CD14-positive monocyte (primary cell): ENCODE results near the gene PDE11A. TPM values are rescaled to one million over a fixed set of nuclear protein-coding genes. Genes with fewer than 3 reads are reported as not detected.

Experiments
- DNase-seq, 3 donors: peaks; one replicate each; pipeline ENCODE4 v3.0.0-alpha.2; 2011 to 2022
- H2AFZ ChIP-seq: 2 replicates; pipeline ENCODE4 v1.6.0; 2012; ENCODE audit warnings: mild to moderate bottlenecking, low read depth, low read length, inconsistent platforms; ENCODE audit not compliant: insufficient read depth, poor library complexity, severe bottlenecking
- H3K27ac ChIP-seq, 2 donors: 1 replicate in 1 of 2; 2 replicates in 1 of 2; pipeline ENCODE4 v1.5.1; 2012 to 2013; ENCODE audit warnings: low read length in 2 of 2, control low read depth in 1 of 2, inconsistent platforms in 1 of 2, low read depth in 1 of 2, mild to moderate bottlenecking in 1 of 2
- H3K27me3 ChIP-seq, 2 donors: one replicate each; pipeline versions ENCODE4 v1.6.0 to v1.6.1; 2011 to 2013; ENCODE audit warnings: low read length in 2 of 2; ENCODE audit not compliant: control insufficient read depth in 2 of 2, insufficient read depth in 2 of 2
- H3K36me3 ChIP-seq, 2 donors: replicated peaks in 1 of 2; 1 replicate in 1 of 2; 2 replicates in 1 of 2; pipeline versions ENCODE4 v1.5.1 to v1.6.1; 2012 to 2013; ENCODE audit warnings: low read length in 2 of 2, control low read depth in 1 of 2, inconsistent platforms in 1 of 2, mild to moderate bottlenecking in 1 of 2; ENCODE audit not compliant: insufficient read depth in 2 of 2, control insufficient read depth in 1 of 2
- H3K4me1 ChIP-seq, 2 donors: 1 replicate in 1 of 2; 2 replicates in 1 of 2; pipeline versions ENCODE4 v1.5.1 to v1.6.1; 2012 to 2013; ENCODE audit warnings: low read length in 2 of 2, control low read depth in 1 of 2, inconsistent platforms in 1 of 2, mild to moderate bottlenecking in 1 of 2, moderate library complexity in 1 of 2; ENCODE audit not compliant: insufficient read depth in 2 of 2, control insufficient read depth in 1 of 2
- H3K4me2 ChIP-seq: replicated peaks from 2 replicates; pipeline ENCODE3; 2012; ENCODE audit warnings: low read length, moderate library complexity, mild to moderate bottlenecking; ENCODE audit not compliant: poor library complexity, severe bottlenecking; ENCODE audit errors: extremely low read depth
- H3K4me3 ChIP-seq, 3 experiments: fragments of 200-600 bp in 1 of 3; sonication (generic) in 1 of 3; replicated peaks in 1 of 3; 1 replicate in 2 of 3; 2 replicates in 1 of 3; pipeline ENCODE4 v1.5.1; 2011 to 2013; ENCODE audit warnings: low read length in 3 of 3, mild to moderate bottlenecking in 3 of 3, control low read depth in 2 of 3, low read depth in 2 of 3, inconsistent platforms in 1 of 3, moderate library complexity in 1 of 3
- H3K79me2 ChIP-seq: 2 replicates; pipeline ENCODE4 v1.6.0; 2012; ENCODE audit warnings: mild to moderate bottlenecking, control low read depth, inconsistent platforms, low read length, moderate library complexity; ENCODE audit not compliant: insufficient read depth
- H3K9ac ChIP-seq: 2 replicates; pipeline ENCODE4 v1.6.0; 2017; ENCODE audit warnings: low read length, mild to moderate bottlenecking; ENCODE audit not compliant: insufficient read depth, poor library complexity, severe bottlenecking
- H3K9me3 ChIP-seq, 2 donors: replicated peaks in 1 of 2; 1 replicate in 1 of 2; 2 replicates in 1 of 2; pipeline versions ENCODE4 v1.5.1 to v1.6.1; 2012 to 2013; ENCODE audit warnings: low read length in 2 of 2, control low read depth in 1 of 2; ENCODE audit not compliant: control insufficient read depth in 1 of 2, insufficient read depth in 1 of 2
- H4K20me1 ChIP-seq: 2 replicates; pipeline ENCODE4 v1.6.0; 2012; ENCODE audit warnings: mild to moderate bottlenecking, low read length, control low read depth, moderate library complexity; ENCODE audit not compliant: insufficient read depth
- H3K27ac Mint-ChIP-seq, 7 donors: one replicate each; pipeline ENCODE4 v1.8.0; 2020; ENCODE audit warnings: mild to moderate bottlenecking in 7 of 7, mixed read lengths in 7 of 7, moderate library complexity in 6 of 7, inconsistent platforms in 2 of 7
- H3K27me3 Mint-ChIP-seq, 3 donors: one replicate each; pipeline ENCODE4 v1.8.0; 2021 to 2022; ENCODE audit warnings: low read depth in 3 of 3, mild to moderate bottlenecking in 3 of 3, mixed read lengths in 3 of 3, moderate library complexity in 3 of 3, inconsistent platforms in 1 of 3
- H3K36me3 Mint-ChIP-seq, 2 donors: one replicate each; pipeline ENCODE4 v1.8.0; 2020; ENCODE audit warnings: mixed read lengths in 2 of 2, inconsistent platforms in 1 of 2, mild to moderate bottlenecking in 1 of 2
- H3K4me1 Mint-ChIP-seq: one replicate; pipeline ENCODE4 v1.8.0; 2020; ENCODE audit warnings: mild to moderate bottlenecking, mixed read lengths
- H3K4me3 Mint-ChIP-seq, 2 donors: one replicate each; pipeline ENCODE4 v1.8.0; 2020; ENCODE audit warnings: mild to moderate bottlenecking in 2 of 2, mixed read lengths in 2 of 2, moderate library complexity in 1 of 2
- H3K9me3 Mint-ChIP-seq, 7 donors: one replicate each; pipeline ENCODE4 v1.8.0; 2020 to 2022; ENCODE audit warnings: mixed read lengths in 7 of 7, mild to moderate bottlenecking in 6 of 7, moderate library complexity in 6 of 7, inconsistent platforms in 2 of 7
- CTCF ChIP-seq: fragments of 200-600 bp; IDR thresholded peaks from one replicate; pipeline ENCODE4 v1.8.0; 2022; ENCODE audit warnings: antibody characterized with exemption, mild to moderate bottlenecking
- WGBS: methylation state at CpG from one replicate; pipeline ENCODE4 v1.1.5; 2013; ENCODE audit warnings: missing lambda C conversion rate; ENCODE audit not compliant: insufficient coverage; 5-methylcytosine and 5-hydroxymethylcytosine counted together
- intact Hi-C, 2 donors: fragments of 100-400 bp; cut with micrococcal nuclease; formaldehyde crosslinking; loops; one replicate each; pipeline versions ENCODE4 v1.15.0 to v1.15.1; 2023
- polyA plus RNA-seq, 3 donors: library from polyadenylated mRNA; depleted of rRNA in 1 of 3; unstranded in 2 of 3; stranded (reverse) in 1 of 3; fragments of 300-500 nt in 2 of 3; fragments of >200 nt in 1 of 3; fragmentation: Illumina TruSeq in 2 of 3; gene quantifications; 1 replicate in 2 of 3; 2 replicates in 1 of 3; pipeline ENCODE4 v1.2.3, GENCODE V29; 2012 to 2021

The PDE11A gene
- polyA plus RNA-seq, 3 donors: not detected

GRCh38 chr2:177651833-177652232, 420.7 kb downstream of the PDE11A start:
- no peaks in the 10 kb centered on the region for H3K9me3 ChIP-seq
- Mint-ChIP-seq H3K36me3 (no peaks in the 10 kb centered on the region), H3K4me1 (no peaks in the 10 kb centered on the region), H3K27me3 (peaks cover 1 to 4% (median 4%) of the 10 kb centered on the region in 3 donors), H3K27ac (no peak overlapping the region), H3K4me3 (no peak overlapping the region), H3K9me3 (no peaks in the 10 kb centered on the region)
- no peak for DNase-seq
- H3K27me3 ChIP-seq: no peaks in the 10 kb centered on the region
- H3K4me3 ChIP-seq: no peak overlapping the region
- intact Hi-C loops: no loop called here
- no peaks in the 10 kb centered on the region for H3K79me2 ChIP-seq
- no peaks in the 10 kb centered on the region for H3K36me3 ChIP-seq
- no peaks in the 10 kb centered on the region for H4K20me1 ChIP-seq
- H3K9ac ChIP-seq: no peak overlapping the region
- no peak overlapping the region for H3K4me2 ChIP-seq
- H3K4me1 ChIP-seq: no peaks in the 10 kb centered on the region
- no peak overlapping the region for H3K27ac ChIP-seq
- 77% methylated on average over 2 of the region's 7 CpGs for WGBS
- no peak for TF ChIP-seq CTCF
- no peak overlapping the region for H2AFZ ChIP-seq

- Mint-ChIP-seq H3K36me3 (no peaks in the 10 kb centered on the region), H3K27ac (no peak overlapping the region), H3K4me3 (no peak overlapping the region), H3K9me3 (peaks cover 0 to under 1% (median 0%) of the 10 kb centered on the region in 7 donors), H3K4me1 (no peaks in the 10 kb centered on the region), H3K27me3 (peaks cover 0 to 4% (median 4%) of the 10 kb centered on the region in 3 donors)
- TF ChIP-seq CTCF: no peak
- H3K36me3 ChIP-seq: no peaks in the 10 kb centered on the region
- no peak overlapping the region for H3K4me3 ChIP-seq
- H3K4me1 ChIP-seq: no peaks in the 10 kb centered on the region
- H3K27me3 ChIP-seq: no peaks in the 10 kb centered on the region
- WGBS: 100% methylated on average over 2 of the region's 4 CpGs
- H4K20me1 ChIP-seq: no peaks in the 10 kb centered on the region
- DNase-seq: no peak
- H3K79me2 ChIP-seq: no peaks in the 10 kb centered on the region
- no peak overlapping the region for H2AFZ ChIP-seq
- intact Hi-C loops: no loop called here
- no peak overlapping the region for H3K4me2 ChIP-seq
- H3K9me3 ChIP-seq: no peaks in the 10 kb centered on the region
- no peak overlapping the region for H3K27ac ChIP-seq
- H3K9ac ChIP-seq: no peak overlapping the region
These were observed 422.7 kb downstream of the PDE11A start for GRCh38 chr2:177649568-177650518.
